MCF 10A (cell line): ENCODE data around the gene DARS1. TPM values are rescaled to one million over a fixed set of nuclear protein-coding genes. Genes with fewer than 3 reads are reported as not detected.

Experiments used
- BruUV-seq: library from RNA; stranded (reverse); fragments of 400-500 nt; replicated peaks from 2 replicates; lab custom pipeline; 2021; lab: Mats Ljungman, UMichigan
- CTCF ChIA-PET: fragments of 300-600 bp; sonication (Branson Sonifier 250); formaldehyde crosslinking; extraction: SDS; loops from one replicate; lab custom pipeline; 2021; ENCODE audit warnings: antibody characterized with exemption, inconsistent platforms; lab: Yijun Ruan, JAX
- POLR2A ChIA-PET: fragments of 300-600, 350-650 bp; sonication (Branson Sonifier 250); formaldehyde crosslinking; extraction: SDS; loops from one replicate; lab custom pipeline; 2020; ENCODE audit warnings: antibody characterized with exemption, inconsistent platforms; lab: Yijun Ruan, JAX
- DNase-seq: peaks from one replicate; pipeline ENCODE4 v3.0.0-alpha.2; 2018; ENCODE audit not compliant: unreplicated experiment
- H3K27ac Mint-ChIP-seq: one replicate; pipeline ENCODE4 v1.8.0; 2022; ENCODE audit warnings: mild to moderate bottlenecking, low read depth, mixed read lengths; ENCODE audit not compliant: unreplicated experiment
- H3K27me3 Mint-ChIP-seq: one replicate; pipeline ENCODE4 v1.8.0; 2022; ENCODE audit warnings: mixed read lengths; ENCODE audit not compliant: insufficient read depth, unreplicated experiment
- H3K36me3 Mint-ChIP-seq: one replicate; pipeline ENCODE4 v1.8.0; 2022; ENCODE audit warnings: mild to moderate bottlenecking, moderate library complexity, mixed read lengths; ENCODE audit not compliant: insufficient read depth, unreplicated experiment
- H3K4me1 Mint-ChIP-seq: one replicate; pipeline ENCODE4 v1.8.0; 2022; ENCODE audit warnings: mixed read lengths; ENCODE audit not compliant: insufficient read depth, unreplicated experiment
- H3K4me3 Mint-ChIP-seq: one replicate; pipeline ENCODE4 v1.8.0; 2022; ENCODE audit warnings: mild to moderate bottlenecking, moderate library complexity, mixed read lengths; ENCODE audit not compliant: unreplicated experiment
- H3K9me3 Mint-ChIP-seq: one replicate; pipeline ENCODE4 v1.8.0; 2022; ENCODE audit warnings: mixed read lengths; ENCODE audit not compliant: unreplicated experiment
- CTCF ChIP-seq: fragments of 200-600 bp; IDR thresholded peaks from one replicate; pipeline ENCODE4 v1.8.0; 2022; ENCODE audit warnings: antibody characterized with exemption, mild to moderate bottlenecking; ENCODE audit not compliant: unreplicated experiment
- intact Hi-C: fragments of 100-400 bp; cut with micrococcal nuclease; formaldehyde crosslinking; loops from 2 replicates; pipeline ENCODE4 v1.14.1; 2022
- total RNA-seq: library from RNA; stranded (reverse); gene quantifications from 2 replicates; pipeline ENCODE4 v1.2.3, GENCODE V29; 2022

The DARS1 gene
- total RNA-seq, 1 experiment from 2014 or later: 66.5 TPM

- Mint-ChIP-seq H3K27ac (peak overlapping the region; percentile 97), H3K4me1 (peaks cover 28% of the 10 kb centered on the region), H3K27me3 (no peaks in the 10 kb centered on the region), H3K4me3 (no peak overlapping the region), H3K9me3 (peaks cover 8% of the 10 kb centered on the region), H3K36me3 (peaks cover 41% of the 10 kb centered on the region)
- POLR2A ChIA-PET: interaction anchor here (1.0 to 1.8 kb wide), 5 partner anchors 9 to 24 kb away, joined by 3 to 6 read pairs (median 4); no protein-coding TSS in a partner anchor
- intact Hi-C loops: no loop called here
- CTCF ChIA-PET: interaction anchor here (0.6 to 1.4 kb wide), 3 partner anchors 36 to 90 kb away, joined by 3 to 5 read pairs (median 4); no protein-coding TSS in a partner anchor
- no peak for TF ChIP-seq CTCF
- peak; percentile 21 for DNase-seq
- no TSS peak for BruUV-seq
These were observed 34.3 kb downstream of the DARS1 start for GRCh38 chr2:135951041-135951583.

GRCh38 chr2:135949451-135950234, 35.8 kb downstream of the DARS1 start:
- BruUV-seq: no TSS peak
- H3K4me1 Mint-ChIP-seq: peaks cover 36% of the 10 kb centered on the region
- H3K27me3 Mint-ChIP-seq: no peaks in the 10 kb centered on the region
- ChIA-PET CTCF (interaction anchor here (0.6 to 0.8 kb wide), 4 partner anchors 18 to 207 kb away, joined by 3 to 10 read pairs (median 5); no protein-coding TSS in a partner anchor), POLR2A (interaction anchor here (0.6 to 3.2 kb wide), 9 partner anchors 9 to 1229 kb away, joined by 3 to 35 read pairs (median 4); partner anchors contain the start of genes CCNT2 and DARS1)
- H3K9me3 Mint-ChIP-seq: peaks cover 8% of the 10 kb centered on the region
- DNase-seq: no peak
- H3K36me3 Mint-ChIP-seq: peaks cover 44% of the 10 kb centered on the region
- no peak for TF ChIP-seq CTCF
- peak overlapping the region; percentile 97 for H3K27ac Mint-ChIP-seq
- intact Hi-C loops: no loop called here
- no peak overlapping the region for H3K4me3 Mint-ChIP-seq

GRCh38 chr2:135948642-135949355, 36.6 kb downstream of the DARS1 start:
- peak overlapping the region; percentile 97 for H3K27ac Mint-ChIP-seq
- POLR2A ChIA-PET: interaction anchor here (0.6 to 3.2 kb wide), 14 partner anchors 9 to 1230 kb away, joined by 3 to 35 read pairs (median 4); partner anchors contain the start of genes CCNT2 and DARS1
- DNase-seq: peak; percentile 86
- intact Hi-C loops: no loop called here
- H3K4me1 Mint-ChIP-seq: peaks cover 36% of the 10 kb centered on the region
- TF ChIP-seq CTCF: no peak
- H3K9me3 Mint-ChIP-seq: peaks cover 8% of the 10 kb centered on the region
- no peaks in the 10 kb centered on the region for H3K27me3 Mint-ChIP-seq
- peaks cover 37% of the 10 kb centered on the region for H3K36me3 Mint-ChIP-seq
- peak overlapping the region; percentile 68 for H3K4me3 Mint-ChIP-seq
- BruUV-seq: no TSS peak
- CTCF ChIA-PET: interaction anchor here (0.6 to 1.1 kb wide), 6 partner anchors 29 to 761 kb away, joined by 3 to 10 read pairs (median 5); no protein-coding TSS in a partner anchor
